Endothelial cell of umbilical vein (primary cell): ENCODE data around the gene EFR3B. TPM values are rescaled to one million over a fixed set of nuclear protein-coding genes. Genes with fewer than 3 reads are reported as not detected.

Source experiments
- BruUV-seq: library from RNA; stranded (reverse); fragments of 400-500 nt; replicated peaks from 2 replicates; lab custom pipeline; 2021; lab: Mats Ljungman, UMichigan
- CTCF ChIA-PET: fragments of 300-600, 350-600 bp; sonication (Branson Sonifier 250); formaldehyde crosslinking; loops from one replicate; lab custom pipeline; 2021; ENCODE audit warnings: antibody characterized with exemption, inconsistent platforms; lab: Charles Lee
- POLR2A ChIA-PET: fragments of 300-600, 350-600 bp; sonication (Branson Sonifier 250); formaldehyde crosslinking; loops from one replicate; lab custom pipeline; 2021; ENCODE audit warnings: antibody characterized with exemption, inconsistent platforms; lab: Charles Lee
- DNase-seq: peaks from one replicate; pipeline ENCODE4 v3.0.0-alpha.2; 2011; ENCODE audit warnings: low read depth, low spot score
- FAIRE-seq: peaks from 2 replicates; lab custom pipeline; 2011; peaks lifted over from hg19 to GRCh38; lab: Jason Lieb, UNC
- H2AFZ ChIP-seq: 2 replicates; pipeline ENCODE4 v1.6.0; 2012; ENCODE audit warnings: low read depth, low read length, control low read depth, inconsistent platforms
- H3K27ac ChIP-seq: 2 replicates; pipeline ENCODE4 v1.5.1; 2011; ENCODE audit warnings: low read depth, mild to moderate bottlenecking, control low read depth, low read length, moderate library complexity; ENCODE audit not compliant: insufficient read depth
- H3K27me3 ChIP-seq, 2 experiments: 2 replicates each; pipeline versions ENCODE4 v1.6.0 to v1.6.1; 2011; ENCODE audit warnings: low read length in 2 of 2, mixed read lengths in 1 of 2; ENCODE audit not compliant: control insufficient read depth in 2 of 2, insufficient read depth in 2 of 2
- H3K36me3 ChIP-seq, 2 experiments: 2 replicates in 1 of 2; 3 replicates in 1 of 2; pipeline ENCODE4 v1.5.1; 2011; ENCODE audit warnings: low read length in 2 of 2, mild to moderate bottlenecking in 1 of 2, moderate library complexity in 1 of 2; ENCODE audit not compliant: control insufficient read depth in 2 of 2, insufficient read depth in 2 of 2; ENCODE audit errors: extremely low read depth in 1 of 2
- H3K4me1 ChIP-seq: 3 replicates; pipeline ENCODE4 v1.5.1; 2011; ENCODE audit warnings: mild to moderate bottlenecking, low read length; ENCODE audit not compliant: control insufficient read depth, insufficient read depth; ENCODE audit errors: extremely low read depth
- H3K4me2 ChIP-seq: 2 replicates; pipeline ENCODE4 v1.6.1; 2011; ENCODE audit warnings: low read length, control low read depth, mixed read lengths; ENCODE audit not compliant: insufficient read depth
- H3K4me3 ChIP-seq, 3 experiments: fragments of 200-600 bp in 1 of 3; sonication (generic), shearing (Covaris generic) in 1 of 3; replicated peaks in 1 of 3; 2 replicates each; pipeline ENCODE4 v1.5.1; 2011 to 2016; ENCODE audit warnings: control low read depth in 3 of 3, low read length in 3 of 3, mild to moderate bottlenecking in 2 of 3, inconsistent platforms in 1 of 3, low read depth in 1 of 3, moderate library complexity in 1 of 3; ENCODE audit not compliant: insufficient read depth in 1 of 3
- H3K79me2 ChIP-seq: 2 replicates; pipeline ENCODE4 v1.6.0; 2012; ENCODE audit warnings: low read length, inconsistent platforms; ENCODE audit not compliant: control insufficient read depth, insufficient read depth
- H3K9ac ChIP-seq: replicated peaks from 2 replicates; pipeline ENCODE3; 2011; ENCODE audit warnings: low read length, control low read depth; ENCODE audit not compliant: insufficient read depth; ENCODE audit errors: extremely low read depth
- H3K9me1 ChIP-seq: replicated peaks from 3 replicates; pipeline ENCODE4 v1.6.0; 2011; ENCODE audit warnings: mild to moderate bottlenecking, low read length; ENCODE audit not compliant: control insufficient read depth, insufficient read depth; ENCODE audit errors: extremely low read depth
- H3K9me3 ChIP-seq: replicated peaks from 2 replicates; pipeline ENCODE4 v1.5.1; 2012; ENCODE audit warnings: low read length, inconsistent platforms; ENCODE audit not compliant: control insufficient read depth, insufficient read depth
- H4K20me1 ChIP-seq: replicated peaks from 2 replicates; pipeline ENCODE3; 2011; ENCODE audit warnings: mild to moderate bottlenecking, low read length; ENCODE audit not compliant: control insufficient read depth, insufficient read depth; ENCODE audit errors: extremely low read depth
- EZH2 ChIP-seq: IDR thresholded peaks from 2 replicates; pipeline ENCODE4 v1.6.1; 2012; ENCODE audit warnings: borderline replicate concordance, low read depth, mild to moderate bottlenecking, moderate library complexity, low read length, inconsistent platforms; ENCODE audit not compliant: severe bottlenecking
- GATA2 ChIP-seq: IDR thresholded peaks from 2 replicates; pipeline ENCODE4 v1.7.0; 2011; ENCODE audit warnings: low read depth, mild to moderate bottlenecking, moderate library complexity, mixed read lengths, low read length; ENCODE audit not compliant: insufficient read length, insufficient read depth
- JUN ChIP-seq: IDR thresholded peaks from 2 replicates; pipeline ENCODE4 v1.6.1; 2011; ENCODE audit warnings: borderline replicate concordance, low read depth; ENCODE audit not compliant: insufficient read length, insufficient read depth
- MYC ChIP-seq: IDR thresholded peaks from one replicate; pipeline ENCODE4 v1.6.1; 2011; ENCODE audit warnings: mild to moderate bottlenecking, low read depth, low read length
- POLR2A ChIP-seq: IDR thresholded peaks from 2 replicates; pipeline ENCODE4 v1.6.1; 2012; ENCODE audit warnings: low read depth, mild to moderate bottlenecking, control low read depth, low read length
- POLR2AphosphoS5 ChIP-seq: IDR thresholded peaks from 2 replicates; pipeline ENCODE4 v1.6.1; 2012; ENCODE audit warnings: low read depth, mild to moderate bottlenecking, control low read depth, low read length, moderate library complexity; ENCODE audit not compliant: insufficient read depth
- dilution Hi-C: fragments of 300-500 bp; cut with MboI; formaldehyde crosslinking; loops from one replicate; pipeline ENCODE4 v1.15.0; 2019; ENCODE audit warnings: low sequenced_read_pairs; ENCODE audit not compliant: extremely low pct_ligation_motif_present
- intact Hi-C: fragments of 100-400 bp; cut with micrococcal nuclease; formaldehyde crosslinking; loops from one replicate; pipeline ENCODE4 v1.10.0; 2022
- polyA plus RNA-seq, 4 experiments: library from polyadenylated mRNA; depleted of rRNA in 3 of 4; stranded (reverse) in 3 of 4; unstranded in 1 of 4; fragments of >200 nt; gene quantifications; 2 replicates each; pipeline versions ENCODE4 v1.2.1 to v1.2.3, GENCODE V29; 2011 to 2012; ENCODE audit warnings: missing spikeins in 1 of 4
- total RNA-seq: library from RNA; stranded (reverse); gene quantifications from 2 replicates; pipeline ENCODE4 v1.2.3, GENCODE V29; 2021
- TF ChIP-seq, protein P1 (sequence below): IDR thresholded peaks from 2 replicates; pipeline ENCODE4 v1.6.1; 2011; ENCODE audit not compliant: insufficient read depth, insufficient read length

Gene EFR3B
- total and polyA plus RNA-seq, 2 donors (not counting 3 experiments of a cell fraction or from before 2014, with no cell fraction given) = 0.15 to 0.77 TPM

DNA sequence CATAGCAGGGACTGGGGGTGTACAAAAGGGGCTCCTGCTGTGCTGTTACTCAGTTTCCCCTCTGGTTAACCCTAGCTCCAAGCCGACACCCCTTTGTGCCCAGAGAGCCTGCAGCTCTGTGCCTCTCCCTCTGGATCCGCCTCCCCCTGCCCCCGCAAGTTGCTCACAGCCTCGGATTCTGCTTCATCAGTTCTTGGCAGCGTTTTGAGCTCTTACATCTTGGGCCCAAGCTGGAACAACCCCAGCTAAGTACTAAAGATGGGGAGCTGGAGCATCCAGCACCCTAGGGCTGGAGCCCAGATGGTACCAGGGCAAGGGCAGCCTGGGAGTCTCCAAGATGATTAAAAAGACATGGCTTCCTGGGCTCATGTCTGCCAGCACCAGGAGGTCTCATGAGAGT lies 85.8 kb downstream of the EFR3B start:
- intact Hi-C loops = loop anchor here (2.0 kb wide), 2 partner anchors 301 to 717 kb away; no protein-coding TSS in a partner anchor
- H3K79me2 ChIP-seq = no peaks in the 10 kb centered on the region
- H3K27ac ChIP-seq = no peak overlapping the region
- no peak overlapping the region for H2AFZ ChIP-seq
- H4K20me1 ChIP-seq = no peaks in the 10 kb centered on the region
- no peak overlapping the region for H3K4me3 ChIP-seq
- no peak for DNase-seq
- no TSS peak for BruUV-seq
- dilution Hi-C loops = no loop called here
- H3K4me2 ChIP-seq = no peak overlapping the region
- ChIA-PET POLR2A (no interaction called here), CTCF (interaction anchor here (1.5 to 17.9 kb wide), 4 partner anchors 20 to 148 kb away, joined by 3 to 679 read pairs (median 10); no protein-coding TSS in a partner anchor)
- H3K4me1 ChIP-seq = peaks cover 4% of the 10 kb centered on the region
- TF ChIP-seq POLR2A (no peak), JUN (no peak), MYC (no peak), POLR2AphosphoS5 (no peak), GATA2 (no peak)
- H3K27me3 ChIP-seq = peaks cover 7 to 14% of the 10 kb centered on the region in 2 experiments
- H3K9me3 ChIP-seq = no peaks in the 10 kb centered on the region
- FAIRE-seq = no peak
- no peaks in the 10 kb centered on the region for H3K36me3 ChIP-seq
- H3K9ac ChIP-seq = no peak overlapping the region
- no peaks in the 10 kb centered on the region for H3K9me1 ChIP-seq

GRCh38 chr2:25129901-25130520 lies 88.1 kb downstream of the EFR3B start:
- no peak overlapping the region for H3K4me2 ChIP-seq
- no peak overlapping the region for H3K4me3 ChIP-seq
- ChIA-PET CTCF (interaction anchor here (0.6 to 17.9 kb wide), 48 partner anchors 8 to 721 kb away, joined by 3 to 679 read pairs (median 4); partner anchors contain the start of genes ADCY3 and EFR3B), POLR2A (interaction anchor here (1.6 kb wide), 1 partner anchor 154 kb away, joined by 5 read pairs; no protein-coding TSS in a partner anchor)
- no peaks in the 10 kb centered on the region for H4K20me1 ChIP-seq
- TF ChIP-seq EZH2 = no peak
- TF ChIP-seq, protein P1, sequence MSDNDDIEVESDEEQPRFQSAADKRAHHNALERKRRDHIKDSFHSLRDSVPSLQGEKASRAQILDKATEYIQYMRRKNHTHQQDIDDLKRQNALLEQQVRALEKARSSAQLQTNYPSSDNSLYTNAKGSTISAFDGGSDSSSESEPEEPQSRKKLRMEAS = no peak
- intact Hi-C loops = loop anchor here (1.0 to 2.0 kb wide), 5 partner anchors 66 to 719 kb away; partner anchors contain the start of gene EFR3B
- no TSS peak for BruUV-seq
- no peak for DNase-seq
- dilution Hi-C loops = no loop called here
- H3K9me3 ChIP-seq = no peaks in the 10 kb centered on the region
- H2AFZ ChIP-seq = no peak overlapping the region
- H3K4me1 ChIP-seq = peaks cover 4% of the 10 kb centered on the region
- H3K79me2 ChIP-seq = no peaks in the 10 kb centered on the region
- H3K27me3 ChIP-seq = peaks cover 7 to 21% of the 10 kb centered on the region in 2 experiments
- H3K9me1 ChIP-seq = no peaks in the 10 kb centered on the region
- no peaks in the 10 kb centered on the region for H3K36me3 ChIP-seq
- no peak overlapping the region for H3K27ac ChIP-seq
- no peak for FAIRE-seq
- H3K9ac ChIP-seq = no peak overlapping the region
